Liver (tissue), 9 donors: ENCODE measurements around the gene TRPC4AP. TPM values are rescaled to one million over a fixed set of nuclear protein-coding genes. Genes with fewer than 3 reads are reported as not detected.

Experiments used
- DNase-seq: peaks from one replicate; pipeline ENCODE4 v3.0.0-alpha.2; 2017; ENCODE audit warnings: low spot score
- H3K27ac ChIP-seq, 2 donors: one replicate each; pipeline ENCODE4 v1.7.0; 2013; ENCODE audit warnings: inconsistent platforms in 2 of 2, low read length in 2 of 2, control low read depth in 1 of 2, low read depth in 1 of 2, mild to moderate bottlenecking in 1 of 2
- H3K27me3 ChIP-seq, 4 donors: one replicate each; pipeline versions ENCODE4 v1.6.1 to v1.7.0; 2013; ENCODE audit warnings: low read length in 3 of 4, inconsistent platforms in 1 of 4, mild to moderate bottlenecking in 1 of 4, moderate library complexity in 1 of 4; ENCODE audit not compliant: control insufficient read depth in 4 of 4, insufficient read depth in 4 of 4
- H3K36me3 ChIP-seq, 4 donors: one replicate each; pipeline versions ENCODE4 v1.6.1 to v1.7.0; 2013; ENCODE audit warnings: low read length in 3 of 4, mild to moderate bottlenecking in 3 of 4, low read depth in 1 of 4, moderate library complexity in 1 of 4; ENCODE audit not compliant: control insufficient read depth in 4 of 4, insufficient read depth in 3 of 4
- H3K4me1 ChIP-seq, 4 donors: one replicate each; pipeline versions ENCODE4 v1.6.1 to v1.7.0; 2013; ENCODE audit warnings: low read length in 3 of 4, mild to moderate bottlenecking in 3 of 4, moderate library complexity in 1 of 4; ENCODE audit not compliant: control insufficient read depth in 4 of 4, insufficient read depth in 4 of 4
- H3K4me3 ChIP-seq, 3 donors: one replicate each; pipeline versions ENCODE4 v1.6.1 to v1.7.0; 2013; ENCODE audit warnings: low read length in 3 of 3, control low read depth in 1 of 3, low read depth in 1 of 3, mild to moderate bottlenecking in 1 of 3
- H3K9ac ChIP-seq, 2 donors: one replicate each; pipeline ENCODE4 v1.7.0; 2013; ENCODE audit warnings: low read length in 2 of 2, mild to moderate bottlenecking in 2 of 2, moderate library complexity in 2 of 2, control low read depth in 1 of 2, low read depth in 1 of 2
- H3K9me3 ChIP-seq, 4 donors: one replicate each; pipeline versions ENCODE4 v1.6.1 to v1.7.0; 2013; ENCODE audit warnings: low read length in 3 of 4; ENCODE audit not compliant: control insufficient read depth in 4 of 4
- FOXA1 ChIP-seq: IDR thresholded peaks from 2 replicates; pipeline ENCODE4 v1.6.1; 2016; ENCODE audit warnings: antibody characterized with exemption
- FOXA2 ChIP-seq: IDR thresholded peaks from 2 replicates; pipeline ENCODE4 v1.6.1; 2016; ENCODE audit warnings: antibody characterized with exemption
- GABPA ChIP-seq, 2 donors: IDR thresholded peaks in 1 of 2; conservative IDR thresholded peaks in 1 of 2; 2 replicates each; pipeline ENCODE4 v1.6.1; 2016; ENCODE audit warnings: antibody characterized with exemption in 2 of 2, mild to moderate bottlenecking in 1 of 2, moderate library complexity in 1 of 2
- HNF4A ChIP-seq, 2 donors: conservative IDR thresholded peaks; 2 replicates each; pipeline ENCODE4 v1.6.1; 2016; ENCODE audit warnings: antibody characterized with exemption in 2 of 2, mild to moderate bottlenecking in 2 of 2
- HNF4G ChIP-seq: IDR thresholded peaks from 2 replicates; pipeline ENCODE4 v1.6.1; 2016; ENCODE audit warnings: antibody characterized with exemption
- JUND ChIP-seq, 2 donors: IDR thresholded peaks; 2 replicates each; pipeline ENCODE4 v1.6.1; 2016; ENCODE audit warnings: antibody characterized with exemption in 2 of 2
- NR2F2 ChIP-seq: IDR thresholded peaks from 2 replicates; pipeline ENCODE4 v1.6.1; 2016; ENCODE audit warnings: antibody characterized with exemption
- RAD21 ChIP-seq, 2 donors: IDR thresholded peaks; 2 replicates each; pipeline ENCODE4 v1.6.1; 2016; ENCODE audit warnings: antibody characterized with exemption in 2 of 2, mild to moderate bottlenecking in 2 of 2
- RXRA ChIP-seq, 2 donors: IDR thresholded peaks; 2 replicates each; pipeline ENCODE4 v1.6.1; 2017 to 2018; ENCODE audit warnings: antibody characterized with exemption in 2 of 2, mild to moderate bottlenecking in 1 of 2
- SP1 ChIP-seq: IDR thresholded peaks from 2 replicates; pipeline ENCODE4 v1.6.1; 2018; ENCODE audit warnings: antibody characterized with exemption, mild to moderate bottlenecking
- YY1 ChIP-seq: IDR thresholded peaks from 2 replicates; pipeline ENCODE4 v1.6.1; 2016; ENCODE audit warnings: antibody characterized with exemption, mild to moderate bottlenecking
- WGBS: extraction: QIAGEN DNeasy Blood & Tissue Kit; methylation state at CpG from one replicate; pipeline ENCODE4 v1.1.7; 2013; 5-methylcytosine and 5-hydroxymethylcytosine counted together
- polyA plus RNA-seq, 2 donors: library from polyadenylated mRNA; stranded (reverse) in 1 of 2; unstranded in 1 of 2; fragments of 200-250 nt in 1 of 2; fragments of >200 nt in 1 of 2; fragmentation: Nextera tagmentation in 1 of 2; extraction: Ambion mirVana in 1 of 2; gene quantifications; one replicate each; pipeline versions ENCODE4 v1.2.1 to v1.2.3, GENCODE V29; 2013 to 2015
- total RNA-seq, 2 donors: library from RNA; depleted of rRNA; stranded (reverse); fragments of >200 nt; gene quantifications; one replicate each; pipeline ENCODE4 v1.2.3, GENCODE V29; 2014
- TF ChIP-seq, protein P1 (sequence below): fragments of 150-350 bp; IDR thresholded peaks from 2 replicates; pipeline ENCODE4 v1.5.1; 2017; ENCODE audit warnings: improper control_type of control experiment, low read depth, low read length; ENCODE audit not compliant: missing input control
- TF ChIP-seq, protein P2 (sequence below): IDR thresholded peaks from 2 replicates; pipeline ENCODE4 v1.6.1; 2016; ENCODE audit warnings: antibody characterized with exemption, mild to moderate bottlenecking
- TF ChIP-seq, protein P3 (sequence below): IDR thresholded peaks from 2 replicates; pipeline ENCODE4 v1.6.1; 2016; ENCODE audit warnings: antibody characterized with exemption
- TF ChIP-seq, protein P4 (sequence below): IDR thresholded peaks from 2 replicates; pipeline ENCODE4 v1.6.1; 2016; ENCODE audit warnings: antibody characterized with exemption
- donor health status: healthy.
- donor health status: healthy.
- donor health status: healthy.
- donor health status: healthy.
- donor health status: healthy.

The TRPC4AP gene
- total and polyA plus RNA-seq, 4 donors = 26.3 to 57.2 (median 33.8) TPM

DNA sequence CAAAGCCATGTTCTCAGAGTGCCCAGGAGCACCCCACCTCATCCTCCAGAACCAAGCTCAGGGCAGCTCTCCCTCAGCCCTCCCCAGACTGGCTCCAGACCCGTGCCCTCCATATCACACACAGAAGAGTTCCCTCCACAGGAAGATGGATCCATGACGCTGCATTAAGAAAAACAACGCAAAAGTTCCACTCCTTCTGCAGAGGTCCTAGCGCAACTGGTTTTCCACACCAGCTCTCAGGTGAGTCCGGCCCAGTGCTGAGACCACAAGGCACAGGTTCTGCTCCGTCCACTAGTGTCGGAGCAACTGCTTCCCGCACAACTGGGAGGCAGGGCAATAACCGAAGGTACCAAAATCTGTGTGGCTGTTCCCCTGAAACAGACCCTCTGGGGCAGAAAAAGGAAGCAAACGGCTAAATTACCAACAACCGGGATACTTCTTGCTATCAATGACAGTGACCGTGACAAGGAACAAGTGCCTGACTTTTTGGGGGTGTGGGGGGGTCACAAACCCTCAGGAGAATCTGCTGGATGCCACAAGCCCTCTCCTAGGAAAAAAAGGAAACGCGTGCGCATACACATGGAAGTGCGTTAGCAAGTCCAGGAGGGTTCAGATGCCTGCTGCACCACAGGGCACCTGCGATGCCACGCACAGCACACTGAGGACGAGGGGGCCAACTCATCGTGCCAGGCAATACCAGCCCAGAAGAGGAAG is 87.7 kb downstream of the TRPC4AP start:
- Histone ChIP-seq H3K27me3 (no peaks in the 10 kb centered on the region), H3K9ac (no peak overlapping the region), H3K27ac (no peak overlapping the region), H3K4me1 (peaks cover 10 to 25% (median 17%) of the 10 kb centered on the region in 4 donors), H3K9me3 (no peaks in the 10 kb centered on the region), H3K36me3 (peaks cover 39 to 89% (median 55%) of the 10 kb centered on the region in 4 donors), H3K4me3 (no peak overlapping the region)
- WGBS = 94% methylated on average over 20 of the region's 20 CpGs
- no peak for TF ChIP-seq HNF4G
- TF ChIP-seq NR2F2 = no peak
- no peak for TF ChIP-seq FOXA2
- TF ChIP-seq, protein P1, sequence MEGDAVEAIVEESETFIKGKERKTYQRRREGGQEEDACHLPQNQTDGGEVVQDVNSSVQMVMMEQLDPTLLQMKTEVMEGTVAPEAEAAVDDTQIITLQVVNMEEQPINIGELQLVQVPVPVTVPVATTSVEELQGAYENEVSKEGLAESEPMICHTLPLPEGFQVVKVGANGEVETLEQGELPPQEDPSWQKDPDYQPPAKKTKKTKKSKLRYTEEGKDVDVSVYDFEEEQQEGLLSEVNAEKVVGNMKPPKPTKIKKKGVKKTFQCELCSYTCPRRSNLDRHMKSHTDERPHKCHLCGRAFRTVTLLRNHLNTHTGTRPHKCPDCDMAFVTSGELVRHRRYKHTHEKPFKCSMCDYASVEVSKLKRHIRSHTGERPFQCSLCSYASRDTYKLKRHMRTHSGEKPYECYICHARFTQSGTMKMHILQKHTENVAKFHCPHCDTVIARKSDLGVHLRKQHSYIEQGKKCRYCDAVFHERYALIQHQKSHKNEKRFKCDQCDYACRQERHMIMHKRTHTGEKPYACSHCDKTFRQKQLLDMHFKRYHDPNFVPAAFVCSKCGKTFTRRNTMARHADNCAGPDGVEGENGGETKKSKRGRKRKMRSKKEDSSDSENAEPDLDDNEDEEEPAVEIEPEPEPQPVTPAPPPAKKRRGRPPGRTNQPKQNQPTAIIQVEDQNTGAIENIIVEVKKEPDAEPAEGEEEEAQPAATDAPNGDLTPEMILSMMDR = no peak
- TF ChIP-seq, protein P2, sequence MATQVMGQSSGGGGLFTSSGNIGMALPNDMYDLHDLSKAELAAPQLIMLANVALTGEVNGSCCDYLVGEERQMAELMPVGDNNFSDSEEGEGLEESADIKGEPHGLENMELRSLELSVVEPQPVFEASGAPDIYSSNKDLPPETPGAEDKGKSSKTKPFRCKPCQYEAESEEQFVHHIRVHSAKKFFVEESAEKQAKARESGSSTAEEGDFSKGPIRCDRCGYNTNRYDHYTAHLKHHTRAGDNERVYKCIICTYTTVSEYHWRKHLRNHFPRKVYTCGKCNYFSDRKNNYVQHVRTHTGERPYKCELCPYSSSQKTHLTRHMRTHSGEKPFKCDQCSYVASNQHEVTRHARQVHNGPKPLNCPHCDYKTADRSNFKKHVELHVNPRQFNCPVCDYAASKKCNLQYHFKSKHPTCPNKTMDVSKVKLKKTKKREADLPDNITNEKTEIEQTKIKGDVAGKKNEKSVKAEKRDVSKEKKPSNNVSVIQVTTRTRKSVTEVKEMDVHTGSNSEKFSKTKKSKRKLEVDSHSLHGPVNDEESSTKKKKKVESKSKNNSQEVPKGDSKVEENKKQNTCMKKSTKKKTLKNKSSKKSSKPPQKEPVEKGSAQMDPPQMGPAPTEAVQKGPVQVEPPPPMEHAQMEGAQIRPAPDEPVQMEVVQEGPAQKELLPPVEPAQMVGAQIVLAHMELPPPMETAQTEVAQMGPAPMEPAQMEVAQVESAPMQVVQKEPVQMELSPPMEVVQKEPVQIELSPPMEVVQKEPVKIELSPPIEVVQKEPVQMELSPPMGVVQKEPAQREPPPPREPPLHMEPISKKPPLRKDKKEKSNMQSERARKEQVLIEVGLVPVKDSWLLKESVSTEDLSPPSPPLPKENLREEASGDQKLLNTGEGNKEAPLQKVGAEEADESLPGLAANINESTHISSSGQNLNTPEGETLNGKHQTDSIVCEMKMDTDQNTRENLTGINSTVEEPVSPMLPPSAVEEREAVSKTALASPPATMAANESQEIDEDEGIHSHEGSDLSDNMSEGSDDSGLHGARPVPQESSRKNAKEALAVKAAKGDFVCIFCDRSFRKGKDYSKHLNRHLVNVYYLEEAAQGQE = no peak
- TF ChIP-seq SP1 = no peak
- TF ChIP-seq, protein P3, sequence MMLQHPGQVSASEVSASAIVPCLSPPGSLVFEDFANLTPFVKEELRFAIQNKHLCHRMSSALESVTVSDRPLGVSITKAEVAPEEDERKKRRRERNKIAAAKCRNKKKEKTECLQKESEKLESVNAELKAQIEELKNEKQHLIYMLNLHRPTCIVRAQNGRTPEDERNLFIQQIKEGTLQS = no peak
- no peak for TF ChIP-seq JUND (IDR thresholded peaks at IDR 0.05)
- no peak for TF ChIP-seq YY1
- TF ChIP-seq HNF4A (conservative IDR thresholded peaks at IDR 0.05) = no peak
- TF ChIP-seq GABPA (IDR thresholded peaks at IDR 0.05 in 1 of 2, conservative IDR thresholded peaks at IDR 0.05 in 1 of 2) = no peak
- TF ChIP-seq, protein P4, sequence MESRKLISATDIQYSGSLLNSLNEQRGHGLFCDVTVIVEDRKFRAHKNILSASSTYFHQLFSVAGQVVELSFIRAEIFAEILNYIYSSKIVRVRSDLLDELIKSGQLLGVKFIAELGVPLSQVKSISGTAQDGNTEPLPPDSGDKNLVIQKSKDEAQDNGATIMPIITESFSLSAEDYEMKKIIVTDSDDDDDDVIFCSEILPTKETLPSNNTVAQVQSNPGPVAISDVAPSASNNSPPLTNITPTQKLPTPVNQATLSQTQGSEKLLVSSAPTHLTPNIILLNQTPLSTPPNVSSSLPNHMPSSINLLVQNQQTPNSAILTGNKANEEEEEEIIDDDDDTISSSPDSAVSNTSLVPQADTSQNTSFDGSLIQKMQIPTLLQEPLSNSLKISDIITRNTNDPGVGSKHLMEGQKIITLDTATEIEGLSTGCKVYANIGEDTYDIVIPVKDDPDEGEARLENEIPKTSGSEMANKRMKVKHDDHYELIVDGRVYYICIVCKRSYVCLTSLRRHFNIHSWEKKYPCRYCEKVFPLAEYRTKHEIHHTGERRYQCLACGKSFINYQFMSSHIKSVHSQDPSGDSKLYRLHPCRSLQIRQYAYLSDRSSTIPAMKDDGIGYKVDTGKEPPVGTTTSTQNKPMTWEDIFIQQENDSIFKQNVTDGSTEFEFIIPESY = no peak
- no peak for TF ChIP-seq RAD21 (IDR thresholded peaks at IDR 0.05)
- no peak for DNase-seq

DNA sequence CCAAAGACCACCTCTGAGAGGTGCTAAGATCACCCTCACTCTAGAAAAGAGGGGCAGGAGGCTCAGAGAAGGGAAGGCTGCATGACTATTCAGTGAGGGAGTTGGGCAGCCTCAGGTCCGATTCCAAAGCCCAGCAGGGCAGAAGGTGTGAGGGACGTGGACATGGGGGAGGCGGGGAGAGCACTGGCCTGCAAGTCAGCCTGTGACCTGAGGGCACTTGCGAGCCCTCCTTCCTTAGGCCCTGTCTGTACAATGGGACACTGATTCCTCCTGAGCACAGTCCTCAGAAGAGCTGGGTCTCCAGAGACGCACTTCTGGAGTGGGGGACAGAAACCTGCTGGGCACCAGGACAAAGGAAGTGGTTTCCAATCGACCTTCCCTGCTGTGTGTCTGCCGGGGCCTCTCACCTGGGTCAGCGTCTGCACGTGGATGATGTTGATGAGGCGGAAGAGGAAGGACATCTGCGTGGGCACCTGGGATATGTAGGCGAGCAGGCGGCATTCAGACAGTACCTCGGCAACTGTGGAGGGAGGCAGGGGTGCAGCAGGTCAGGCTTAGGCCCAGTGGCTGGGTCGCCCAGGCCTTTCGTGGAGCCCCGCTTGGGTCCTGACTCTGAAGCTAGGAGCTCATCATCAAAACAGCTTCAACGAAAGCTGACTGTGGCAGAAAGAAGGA is 88.4 kb downstream of the TRPC4AP start:
- 89% methylated on average over 18 of the region's 18 CpGs for WGBS
- Histone ChIP-seq H3K9ac (no peak overlapping the region), H3K9me3 (no peaks in the 10 kb centered on the region), H3K36me3 (peaks cover 43 to 91% (median 53%) of the 10 kb centered on the region in 4 donors), H3K4me3 (no peak overlapping the region), H3K4me1 (peaks cover 4 to 18% (median 11%) of the 10 kb centered on the region in 4 donors), H3K27me3 (no peaks in the 10 kb centered on the region), H3K27ac (no peak overlapping the region)
- no peak for DNase-seq
- TF ChIP-seq RXRA (IDR thresholded peaks at IDR 0.05) = no peak
- TF ChIP-seq FOXA1 = no peak
- no peak for TF ChIP-seq JUND (IDR thresholded peaks at IDR 0.05)
- no peak for TF ChIP-seq SP1
- TF ChIP-seq HNF4G = no peak
- TF ChIP-seq, protein P3 = no peak
- TF ChIP-seq RAD21 (IDR thresholded peaks at IDR 0.05) = no peak
- TF ChIP-seq NR2F2 = no peak
